NCI-H510A treated with DMSO at 0.1 percent for 48 hours (cell line): ENCODE measurements around the gene FAM163B.

ENCODE experiments used
- DNase-seq: peaks from one replicate; lab custom pipeline; 2025; lab: John Stamatoyannopoulos, UW

The FAM163B gene

GRCh38 chr9:133615606-133616188 is 6.5 kb upstream of the FAM163B start:
- DNase-seq: no peak

- DNase-seq: no peak
Measured at GRCh38 chr9:133615186-133615585, 6.0 kb upstream of the FAM163B start.

GRCh38 chr9:133614678-133615077 is 5.5 kb upstream of the FAM163B start:
- no peak for DNase-seq

- DNase-seq: no peak
Measured at GRCh38 chr9:133614056-133614455, 4.9 kb upstream of the FAM163B start.

GRCh38 chr9:133613432-133613831 is 4.2 kb upstream of the FAM163B start:
- DNase-seq: no peak

- DNase-seq: peak; percentile 19
Measured at GRCh38 chr9:133612816-133613215, 3.6 kb upstream of the FAM163B start.

GRCh38 chr9:133612051-133612450 is 2.9 kb upstream of the FAM163B start:
- DNase-seq: no peak

GRCh38 chr9:133610845-133611244 is 1.7 kb upstream of the FAM163B start:
- peak; percentile 62 for DNase-seq

GRCh38 chr9:133608889-133609288 is 300 bp downstream of the FAM163B start:
- no peak for DNase-seq

- no peak for DNase-seq
Measured at GRCh38 chr9:133608382-133608781, 807 bp downstream of the FAM163B start.

GRCh38 chr9:133607976-133608375 is 1.2 kb downstream of the FAM163B start:
- DNase-seq: no peak

GRCh38 chr9:133607381-133607780 is 1.8 kb downstream of the FAM163B start:
- DNase-seq: peak; percentile 19

- no peak for DNase-seq
Measured at GRCh38 chr9:133606708-133607025, 2.5 kb downstream of the FAM163B start.

GRCh38 chr9:133605856-133606707 is 3.1 kb downstream of the FAM163B start:
- DNase-seq: no peak

- DNase-seq: no peak
Measured at GRCh38 chr9:133605446-133605845, 3.7 kb downstream of the FAM163B start.

- peak; percentile 29 for DNase-seq
Measured at GRCh38 chr9:133604856-133605255, 4.3 kb downstream of the FAM163B start.

GRCh38 chr9:133604214-133604613 is 5.0 kb downstream of the FAM163B start:
- DNase-seq: no peak

- DNase-seq: peak; percentile 91
Measured at GRCh38 chr9:133603135-133603927, 5.9 kb downstream of the FAM163B start.

GRCh38 chr9:133602277-133602676 is 6.9 kb downstream of the FAM163B start:
- peak; percentile 64 for DNase-seq

GRCh38 chr9:133601746-133602145 is 7.4 kb downstream of the FAM163B start:
- no peak for DNase-seq

GRCh38 chr9:133600739-133601138 is 8.4 kb downstream of the FAM163B start:
- no peak for DNase-seq

GRCh38 chr9:133599470-133600173 is 9.6 kb downstream of the FAM163B start:
- DNase-seq: no peak
